ENCODE data around the gene GRM8. TPM values are rescaled to one million over a fixed set of nuclear protein-coding genes. Genes with fewer than 3 reads are reported as not detected.
A peak's percentile ranks its signal among the peaks of the same experiment; 100 is the strongest.

GRM8 gene
- total RNA-seq, 2 experiments from 2014 or later, result not detected

DNA sequence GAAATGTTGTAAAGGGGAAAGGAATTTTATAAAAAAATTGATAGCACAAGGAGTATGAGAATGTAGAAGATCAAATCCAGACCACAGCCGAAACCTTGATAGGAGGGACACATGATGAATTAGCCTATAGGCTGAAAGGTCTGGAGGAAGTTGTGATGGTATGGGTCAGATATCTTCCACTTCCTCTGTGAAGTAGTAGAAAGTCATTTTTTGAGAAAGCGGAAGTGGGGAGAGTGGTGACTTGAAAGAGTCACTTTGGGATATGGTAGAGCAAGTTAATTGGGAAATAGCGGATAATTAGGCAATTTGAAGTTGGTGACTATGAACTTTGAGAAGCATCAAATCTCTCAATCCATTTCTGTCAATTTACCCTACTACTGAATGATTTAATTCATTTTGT lies 99.4 kb downstream of the GRM8 start:
- ChIA-PET POLR2A (no interaction called here), CTCF (no interaction called here)
- Mint-ChIP-seq H3K36me3 (ENCODE audit: low read depth) (no peaks in the 10 kb centered on the region), H3K4me3 (no peak overlapping the region), H3K9me3 (no peaks in the 10 kb centered on the region), H3K27me3 (peaks cover 1% of the 10 kb centered on the region), H3K4me1 (no peaks in the 10 kb centered on the region), H3K27ac (no peak overlapping the region)
- DNase-seq, result no peak

DNA sequence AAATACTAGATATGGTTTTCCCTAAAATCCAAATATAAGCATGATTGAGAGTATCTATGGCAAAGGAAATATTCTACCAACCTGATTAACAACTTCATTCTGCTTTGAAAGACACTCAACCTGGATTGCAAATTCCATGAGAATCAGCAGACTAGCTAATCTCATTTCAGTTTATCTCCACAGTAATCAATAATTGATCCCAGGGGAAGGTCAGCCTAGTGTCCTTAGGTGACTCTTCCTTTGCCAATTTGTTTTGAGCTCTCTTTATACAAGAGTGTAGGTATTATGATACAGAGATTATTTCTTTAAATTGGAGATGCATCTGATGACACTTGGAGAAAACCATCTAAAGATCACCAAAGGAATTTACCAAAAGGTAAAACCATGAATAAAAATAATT lies 100.3 kb downstream of the GRM8 start:
- CTCF ChIA-PET, result no interaction called here

DNA sequence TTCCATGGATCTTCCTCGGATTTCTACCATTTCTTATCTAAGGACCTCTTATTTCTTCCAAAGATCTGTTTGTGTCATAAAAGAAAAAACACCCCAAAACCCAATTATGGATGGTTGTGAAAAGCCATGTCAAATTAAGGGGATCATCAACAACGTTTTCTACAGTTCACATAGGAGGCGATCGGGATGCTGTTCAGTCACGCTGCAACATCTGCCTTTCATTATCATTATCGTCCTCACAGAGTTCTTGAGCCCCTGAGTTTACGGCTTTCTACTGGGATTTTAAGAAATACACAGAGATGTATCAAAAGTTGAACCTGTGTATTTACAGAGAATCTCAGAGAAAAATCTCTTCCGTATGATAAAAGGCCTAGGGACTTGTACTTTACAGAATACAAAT lies 101.4 kb downstream of the GRM8 start:
- Mint-ChIP-seq H3K36me3 (ENCODE audit: low read depth) (no peaks in the 10 kb centered on the region), H3K27ac (no peak overlapping the region), H3K4me1 (no peaks in the 10 kb centered on the region), H3K4me3 (no peak overlapping the region), H3K9me3 (no peaks in the 10 kb centered on the region), H3K27me3 (no peaks in the 10 kb centered on the region)
- CTCF ChIA-PET, result no interaction called here
- no peak for DNase-seq
- POLR2A ChIA-PET, result no interaction called here

More for the DNA sequence above, 100.3 kb downstream of the GRM8 start:
- Mint-ChIP-seq H3K27me3 (peaks cover 1% of the 10 kb centered on the region), H3K4me3 (no peak overlapping the region), H3K27ac (no peak overlapping the region), H3K36me3 (ENCODE audit: low read depth) (no peaks in the 10 kb centered on the region), H3K9me3 (no peaks in the 10 kb centered on the region), H3K4me1 (no peaks in the 10 kb centered on the region)
- POLR2A ChIA-PET, result no interaction called here
- no peak for DNase-seq

DNA sequence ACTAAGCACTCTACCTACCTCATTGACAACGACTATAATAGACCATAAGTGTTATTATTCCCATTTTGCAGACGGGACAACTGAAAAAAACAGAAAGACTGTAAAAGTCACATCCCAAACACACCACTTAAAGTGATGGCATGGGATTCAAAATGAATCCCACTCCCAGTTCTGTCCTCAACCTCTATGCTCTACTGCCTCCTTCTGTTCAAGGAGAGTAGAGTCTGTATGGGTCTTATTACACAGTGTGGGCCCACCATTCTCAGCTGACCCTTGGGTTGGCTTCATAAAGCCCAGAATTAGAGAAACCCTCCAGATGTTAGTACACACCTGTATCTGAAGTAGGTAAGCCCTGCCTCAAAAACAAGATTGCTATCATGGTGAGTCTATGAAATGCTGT lies 102.2 kb downstream of the GRM8 start:
- H3K4me1 Mint-ChIP-seq, result no peaks in the 10 kb centered on the region
- no peaks in the 10 kb centered on the region for H3K36me3 Mint-ChIP-seq (ENCODE audit: low read depth)
- ChIA-PET CTCF (no interaction called here), POLR2A (no interaction called here)
- no peaks in the 10 kb centered on the region for H3K9me3 Mint-ChIP-seq
- no peaks in the 10 kb centered on the region for H3K27me3 Mint-ChIP-seq
- H3K27ac Mint-ChIP-seq, result no peak overlapping the region
- no peak overlapping the region for H3K4me3 Mint-ChIP-seq
- no peak for DNase-seq

DNA sequence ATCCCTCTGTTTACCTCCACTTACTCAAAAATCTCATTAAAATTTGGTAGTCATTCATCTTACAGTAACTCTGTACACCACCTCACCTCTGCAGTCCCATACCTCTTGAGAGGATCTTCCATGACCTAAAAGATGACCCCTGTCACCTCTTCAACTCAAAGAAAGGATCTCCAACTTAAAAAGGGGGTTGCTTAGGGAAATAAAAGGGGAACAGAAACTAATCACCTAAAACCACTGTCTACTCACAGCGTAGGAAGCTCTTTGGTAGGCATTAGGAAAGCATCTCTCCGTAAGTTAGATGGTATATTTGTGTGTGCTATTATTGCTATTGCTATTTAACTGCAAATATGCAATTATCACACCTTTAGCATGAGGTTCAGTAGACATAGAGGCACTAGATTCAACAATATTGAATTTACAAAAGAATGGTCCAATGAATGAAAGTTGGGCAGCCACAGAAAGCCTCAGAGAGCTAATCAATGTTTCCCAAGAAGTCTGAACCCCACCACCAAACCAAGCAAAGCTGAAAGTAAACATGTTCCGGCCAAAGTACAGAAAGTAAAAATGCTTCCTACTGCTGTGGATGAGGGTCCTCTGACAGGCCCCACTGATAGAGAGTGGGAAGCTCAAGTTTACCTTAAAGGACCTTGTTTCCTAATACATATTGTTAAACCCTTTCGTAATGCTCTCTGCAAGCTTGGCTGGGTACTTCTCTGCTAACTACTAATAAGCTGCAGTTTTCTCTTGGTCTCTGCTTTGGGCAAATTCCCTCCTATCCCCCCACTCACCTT lies 105.8 kb downstream of the GRM8 start:
- no peak for DNase-seq
- no peaks in the 10 kb centered on the region for H3K36me3 Mint-ChIP-seq (ENCODE audit: low read depth)
- no peaks in the 10 kb centered on the region for H3K9me3 Mint-ChIP-seq
- ChIA-PET CTCF (no interaction called here), POLR2A (no interaction called here)
- H3K4me3 Mint-ChIP-seq, result no peak overlapping the region
- no peaks in the 10 kb centered on the region for H3K27me3 Mint-ChIP-seq
- H3K4me1 Mint-ChIP-seq, result no peaks in the 10 kb centered on the region
- no peak overlapping the region for H3K27ac Mint-ChIP-seq

DNA sequence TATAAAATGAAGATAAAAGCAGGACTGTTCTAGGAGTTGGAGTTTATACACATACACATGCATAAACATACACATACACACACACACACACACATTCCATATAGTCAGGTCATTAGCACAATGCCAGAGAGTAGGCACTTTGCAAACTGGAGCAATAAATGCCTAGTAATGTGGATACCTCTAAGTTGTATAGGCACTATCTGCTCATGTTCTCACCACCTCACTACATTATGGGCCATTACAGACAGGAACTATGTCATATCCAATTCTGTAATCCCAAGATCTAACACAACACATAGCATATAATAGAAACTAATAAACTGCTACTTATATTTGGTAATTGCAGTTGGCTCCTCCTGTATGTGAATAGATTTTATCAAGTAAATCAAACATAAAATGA lies 115.6 kb downstream of the GRM8 start:
- Mint-ChIP-seq H3K27ac (no peak overlapping the region), H3K4me3 (no peak overlapping the region), H3K36me3 (ENCODE audit: low read depth) (no peaks in the 10 kb centered on the region), H3K9me3 (no peaks in the 10 kb centered on the region), H3K27me3 (no peaks in the 10 kb centered on the region), H3K4me1 (no peaks in the 10 kb centered on the region)
- POLR2A ChIA-PET, result no interaction called here
- CTCF ChIA-PET, result no interaction called here
- DNase-seq, result no peak

DNA sequence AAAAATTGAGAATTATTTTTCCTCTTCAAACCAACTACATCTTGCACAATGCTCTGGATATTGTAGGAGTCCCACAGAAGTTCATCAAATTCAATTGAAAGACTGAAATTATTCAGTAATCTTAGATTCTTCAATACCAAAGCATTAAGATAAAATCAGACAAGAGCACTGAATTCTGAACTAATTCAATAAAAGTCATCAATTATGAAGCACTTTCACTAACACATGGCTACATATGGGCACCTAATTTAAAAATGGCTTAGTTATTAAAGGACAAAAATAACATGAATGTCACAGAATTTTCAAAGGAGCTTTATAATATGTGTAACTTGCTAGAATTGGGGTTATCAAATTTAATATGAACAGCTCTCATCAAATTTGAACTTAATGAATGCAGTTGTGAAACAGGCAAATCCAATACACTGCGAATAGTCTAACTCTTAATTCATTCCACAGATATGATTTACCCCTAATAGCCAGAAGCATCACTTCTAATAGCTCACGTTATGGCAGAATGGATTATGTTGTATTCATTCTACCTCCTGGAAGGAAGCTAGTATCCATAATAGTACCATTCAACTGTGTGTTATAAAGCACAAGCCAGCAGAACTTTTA lies 116.8 kb downstream of the GRM8 start:
- Mint-ChIP-seq H3K4me3 (no peak overlapping the region), H3K27ac (no peak overlapping the region), H3K27me3 (no peaks in the 10 kb centered on the region), H3K9me3 (no peaks in the 10 kb centered on the region), H3K36me3 (ENCODE audit: low read depth) (no peaks in the 10 kb centered on the region), H3K4me1 (no peaks in the 10 kb centered on the region)
- no peak for DNase-seq
- ChIA-PET POLR2A (no interaction called here), CTCF (no interaction called here)

DNA sequence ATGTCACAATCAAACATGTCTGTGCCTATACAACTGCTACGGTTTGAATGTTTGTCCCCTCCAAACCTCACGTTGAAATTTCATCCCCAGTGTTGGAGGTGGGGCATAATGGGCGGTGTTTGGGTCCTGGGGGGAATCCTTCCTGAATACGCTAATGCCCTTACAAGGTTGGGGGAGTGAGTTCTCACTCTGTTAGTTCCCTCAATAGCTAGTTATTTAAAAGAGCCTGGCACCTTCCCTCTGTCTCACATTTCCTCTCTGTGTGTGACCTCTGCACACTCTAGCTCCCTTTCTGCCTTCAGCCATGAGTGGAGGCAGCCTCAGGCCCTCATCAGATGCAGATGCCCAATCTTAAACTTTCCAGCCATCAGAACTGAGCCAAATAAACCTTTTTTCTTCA lies 129.5 kb downstream of the GRM8 start:
- no peak for DNase-seq
- no peaks in the 10 kb centered on the region for H3K4me1 Mint-ChIP-seq
- H3K9me3 Mint-ChIP-seq, result no peaks in the 10 kb centered on the region
- no peaks in the 10 kb centered on the region for H3K27me3 Mint-ChIP-seq
- POLR2A ChIA-PET, result no interaction called here
- H3K4me3 Mint-ChIP-seq, result no peak overlapping the region
- CTCF ChIA-PET, result no interaction called here
- no peaks in the 10 kb centered on the region for H3K36me3 Mint-ChIP-seq (ENCODE audit: low read depth)
- H3K27ac Mint-ChIP-seq, result no peak overlapping the region

DNA sequence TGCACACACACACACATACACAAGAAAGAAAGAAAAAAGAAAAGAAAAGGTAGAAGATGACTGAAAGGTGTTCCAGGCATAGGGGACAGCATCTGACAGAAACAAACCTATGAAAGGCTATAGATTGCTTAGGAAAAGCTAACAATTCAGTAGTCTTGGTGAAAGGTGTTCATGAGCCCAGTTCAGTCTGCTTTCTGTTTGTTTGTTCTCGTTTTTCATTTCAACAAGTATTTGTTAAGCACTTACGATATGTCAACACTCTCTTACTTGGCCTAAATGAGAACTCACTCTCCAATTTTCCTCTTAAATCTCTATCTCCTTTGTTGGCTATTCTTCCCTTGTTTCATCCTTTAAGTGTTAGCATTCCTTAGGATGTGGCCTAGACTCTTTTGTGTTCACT lies 133.2 kb downstream of the GRM8 start:
- H3K27me3 Mint-ChIP-seq, result no peaks in the 10 kb centered on the region

DNA sequence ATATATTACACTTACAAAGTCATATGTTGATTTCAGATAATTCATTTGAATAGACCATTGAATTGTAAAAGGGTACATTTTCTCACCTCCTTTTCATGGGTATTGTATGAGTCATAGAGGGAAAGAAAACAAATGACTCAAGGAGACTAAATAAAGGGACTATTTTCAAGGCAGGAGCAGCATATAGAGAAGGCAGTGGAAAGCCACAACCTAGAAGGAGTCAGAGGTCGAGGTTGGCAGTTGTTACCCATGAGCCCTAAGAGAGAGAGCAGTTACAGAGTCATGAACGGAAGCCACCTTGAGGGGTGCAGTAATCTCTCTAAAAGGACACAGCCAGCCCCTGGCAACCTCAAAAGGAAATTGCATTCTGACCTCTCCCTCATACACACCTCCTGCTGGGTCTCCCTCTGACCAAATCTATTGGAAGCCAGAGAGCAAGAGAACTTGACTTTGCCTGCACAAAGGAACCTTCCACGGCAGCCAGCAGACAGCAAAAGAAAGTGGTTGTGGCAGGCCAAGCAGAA lies 137.9 kb downstream of the GRM8 start:
- no peaks in the 10 kb centered on the region for H3K4me1 Mint-ChIP-seq
- ChIA-PET POLR2A (no interaction called here), CTCF (no interaction called here)
- H3K27me3 Mint-ChIP-seq, result no peaks in the 10 kb centered on the region
- no peak overlapping the region for H3K27ac Mint-ChIP-seq
- no peak for DNase-seq
- H3K9me3 Mint-ChIP-seq, result no peaks in the 10 kb centered on the region
- H3K36me3 Mint-ChIP-seq (ENCODE audit: low read depth), result no peaks in the 10 kb centered on the region
- no peak overlapping the region for H3K4me3 Mint-ChIP-seq

More for the DNA sequence above, 133.2 kb downstream of the GRM8 start:
- no peaks in the 10 kb centered on the region for H3K4me1 Mint-ChIP-seq
- no peak overlapping the region for H3K27ac Mint-ChIP-seq
- ChIA-PET CTCF (no interaction called here), POLR2A (no interaction called here)
- H3K36me3 Mint-ChIP-seq (ENCODE audit: low read depth), result no peaks in the 10 kb centered on the region
- H3K9me3 Mint-ChIP-seq, result no peaks in the 10 kb centered on the region
- DNase-seq, result no peak
- no peak overlapping the region for H3K4me3 Mint-ChIP-seq

DNA sequence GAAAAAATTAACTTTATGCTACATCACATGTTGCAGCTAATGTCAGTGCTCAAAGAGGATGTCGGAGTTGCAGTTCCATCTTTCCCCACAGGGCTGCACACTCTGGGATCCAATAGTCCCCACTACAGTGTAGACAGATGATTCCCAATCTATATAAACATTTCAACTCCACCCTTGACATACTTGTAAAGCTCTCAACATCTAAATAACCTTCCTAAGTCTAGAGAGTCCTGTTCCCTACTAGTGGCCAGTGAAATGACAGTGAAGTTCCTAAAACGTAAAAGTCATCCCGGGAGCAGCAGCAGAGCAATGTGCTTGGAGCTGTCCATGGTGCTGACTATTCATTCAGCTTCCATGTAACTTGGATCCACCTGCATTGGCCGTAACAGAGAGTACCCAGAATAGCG lies 145.1 kb downstream of the GRM8 start:
- DNase-seq, result peak; percentile 34
- CTCF ChIA-PET, result interaction anchor here (0.6 kb wide), 1 partner anchor 382 kb away, joined by 4 read pairs; no protein-coding TSS in a partner anchor
- H3K27me3 Mint-ChIP-seq, result no peaks in the 10 kb centered on the region

DNA sequence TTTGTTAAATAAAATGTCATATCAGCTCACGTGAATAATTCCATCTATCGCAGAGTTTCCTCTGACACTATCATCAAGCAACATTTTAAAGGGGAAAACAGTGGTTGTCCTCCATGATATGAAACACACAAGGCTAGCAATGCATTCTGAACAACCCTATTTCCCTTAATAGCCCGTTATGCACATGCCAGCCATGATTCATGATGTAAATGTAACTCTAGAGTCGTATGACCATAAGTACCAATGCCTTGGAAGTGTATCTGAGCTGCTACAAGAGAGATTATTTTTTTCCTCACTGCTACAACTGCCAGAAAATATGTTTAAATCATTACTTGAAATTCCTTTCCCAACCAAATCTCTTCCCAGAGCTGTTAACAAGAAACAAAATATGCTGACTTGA lies 159.4 kb downstream of the GRM8 start:
- no peaks in the 10 kb centered on the region for H3K27me3 Mint-ChIP-seq
- DNase-seq, result no peak
- H3K36me3 Mint-ChIP-seq (ENCODE audit: low read depth), result no peaks in the 10 kb centered on the region
- H3K27ac Mint-ChIP-seq, result no peak overlapping the region
- no peaks in the 10 kb centered on the region for H3K4me1 Mint-ChIP-seq
- CTCF ChIA-PET, result no interaction called here
- H3K9me3 Mint-ChIP-seq, result no peaks in the 10 kb centered on the region
- POLR2A ChIA-PET, result no interaction called here
- no peak overlapping the region for H3K4me3 Mint-ChIP-seq

More for the DNA sequence above, 145.1 kb downstream of the GRM8 start:
- H3K36me3 Mint-ChIP-seq (ENCODE audit: low read depth), result no peaks in the 10 kb centered on the region
- no peak overlapping the region for H3K27ac Mint-ChIP-seq
- POLR2A ChIA-PET, result no interaction called here
- no peaks in the 10 kb centered on the region for H3K9me3 Mint-ChIP-seq
- no peak overlapping the region for H3K4me3 Mint-ChIP-seq
- no peaks in the 10 kb centered on the region for H3K4me1 Mint-ChIP-seq

DNA sequence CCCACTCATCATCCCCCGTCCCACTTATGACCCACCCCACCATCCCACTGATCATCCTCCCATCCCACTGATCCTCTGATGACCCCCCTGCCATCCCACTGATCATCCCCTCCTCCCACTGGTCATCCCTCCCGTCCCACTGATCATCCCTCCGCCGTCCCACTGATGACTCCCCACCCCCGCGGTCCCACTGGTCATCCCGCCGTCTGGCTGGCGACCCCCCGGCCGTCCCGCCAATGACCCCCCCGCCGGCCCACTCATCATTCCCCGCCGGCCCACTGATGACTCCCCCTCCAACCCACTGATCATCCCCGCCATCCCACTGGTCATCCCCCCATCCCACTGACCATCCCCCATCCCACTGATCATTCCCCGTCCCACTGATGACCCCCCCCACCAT lies 161.1 kb downstream of the GRM8 start:
- ChIA-PET POLR2A (no interaction called here), CTCF (no interaction called here)
- Mint-ChIP-seq H3K27ac (no peak overlapping the region), H3K4me3 (no peak overlapping the region), H3K9me3 (no peaks in the 10 kb centered on the region), H3K4me1 (no peaks in the 10 kb centered on the region), H3K27me3 (no peaks in the 10 kb centered on the region), H3K36me3 (ENCODE audit: low read depth) (no peaks in the 10 kb centered on the region)
- DNase-seq, result no peak

DNA sequence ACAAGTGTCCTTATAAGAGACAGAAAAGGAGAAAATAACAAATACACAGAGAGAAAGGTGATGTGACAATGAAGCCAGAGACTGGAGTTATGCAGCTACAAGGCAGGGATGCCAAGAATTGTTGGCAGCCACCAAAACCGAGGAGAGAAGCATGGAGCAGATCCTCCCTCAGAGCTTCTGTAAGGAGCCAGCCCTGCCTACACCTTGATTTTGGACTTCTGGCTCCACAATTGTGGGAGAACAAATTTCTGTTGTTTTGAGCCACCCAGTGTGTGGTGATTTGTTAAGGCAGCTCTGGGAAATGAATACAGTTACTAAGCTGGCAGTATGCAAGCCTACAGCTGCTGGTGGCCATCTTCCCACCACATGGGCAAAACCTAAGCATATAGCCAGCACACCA lies 163.6 kb downstream of the GRM8 start:
- Mint-ChIP-seq H3K9me3 (peaks cover 2% of the 10 kb centered on the region), H3K36me3 (ENCODE audit: low read depth) (no peaks in the 10 kb centered on the region), H3K4me1 (no peaks in the 10 kb centered on the region), H3K27me3 (no peaks in the 10 kb centered on the region), H3K27ac (no peak overlapping the region), H3K4me3 (no peak overlapping the region)
- ChIA-PET POLR2A (no interaction called here), CTCF (no interaction called here)
- DNase-seq, result no peak

Measured in activated CD4-positive, alpha-beta memory T cell treated with anti-CD3 and anti-CD28 coated beads, Interleukin-2, amount 10 ng/mL, durations not matched to agents 7 days and 5 days (primary cell).